Keratinocyte (primary cell): ENCODE measurements around the gene TBC1D8. TPM values are rescaled to one million over a fixed set of nuclear protein-coding genes. Genes with fewer than 3 reads are reported as not detected.
A peak's percentile ranks its signal among the peaks of the same experiment; 100 is the strongest.

ENCODE experiments used
- DNase-seq: peaks from one replicate; pipeline ENCODE4 v3.0.0-alpha.2; 2011; ENCODE audit warnings: low read depth, missing footprints, low spot score
- FAIRE-seq: peaks from 2 replicates; lab custom pipeline; 2011; peaks lifted over from hg19 to GRCh38; lab: Jason Lieb, UNC
- H2AFZ ChIP-seq: 2 replicates; pipeline ENCODE4 v1.6.0; 2012; ENCODE audit warnings: low read length, control low read depth, inconsistent platforms; ENCODE audit not compliant: control insufficient read depth
- H3K27ac ChIP-seq: 2 replicates; pipeline ENCODE4 v1.5.1; 2011; ENCODE audit warnings: low read length; ENCODE audit not compliant: control insufficient read depth, insufficient read depth
- H3K27me3 ChIP-seq: 3 replicates; pipeline ENCODE4 v1.6.0; 2011; ENCODE audit warnings: low read length; ENCODE audit not compliant: control insufficient read depth, insufficient read depth; ENCODE audit errors: extremely low read depth
- H3K36me3 ChIP-seq, 2 experiments: 2 replicates in 1 of 2; 3 replicates in 1 of 2; pipeline ENCODE4 v1.5.1; 2011; ENCODE audit warnings: low read length in 2 of 2, mild to moderate bottlenecking in 1 of 2; ENCODE audit not compliant: control insufficient read depth in 2 of 2, insufficient read depth in 2 of 2; ENCODE audit errors: extremely low read depth in 1 of 2
- H3K4me1 ChIP-seq: 3 replicates; pipeline ENCODE4 v1.5.1; 2011; ENCODE audit warnings: low read length; ENCODE audit not compliant: control insufficient read depth, insufficient read depth; ENCODE audit errors: extremely low read depth
- H3K4me2 ChIP-seq: 3 replicates; pipeline ENCODE4 v1.6.0; 2011; ENCODE audit warnings: low read depth, low read length; ENCODE audit not compliant: control insufficient read depth, insufficient read depth; ENCODE audit errors: extremely low read depth
- H3K4me3 ChIP-seq, 3 experiments: fragments of 200-600 bp in 1 of 3; sonication (generic) in 1 of 3; 2 replicates in 2 of 3; 3 replicates in 1 of 3; pipeline ENCODE4 v1.5.1; 2011 to 2016; ENCODE audit warnings: low read length in 3 of 3, mild to moderate bottlenecking in 3 of 3, control low read depth in 2 of 3, inconsistent platforms in 1 of 3, low read depth in 1 of 3, mixed read lengths in 1 of 3, mixed run types in 1 of 3, moderate library complexity in 1 of 3; ENCODE audit not compliant: control insufficient read depth in 2 of 3, insufficient read depth in 2 of 3; ENCODE audit errors: extremely low read depth in 1 of 3
- H3K79me2 ChIP-seq: 2 replicates; pipeline ENCODE4 v1.6.0; 2012; ENCODE audit warnings: low read length; ENCODE audit not compliant: control insufficient read depth, insufficient read depth
- H3K9ac ChIP-seq: 3 replicates; pipeline ENCODE4 v1.6.0; 2011; ENCODE audit warnings: low read length; ENCODE audit not compliant: control insufficient read depth, insufficient read depth; ENCODE audit errors: extremely low read depth
- H3K9me1 ChIP-seq: 3 replicates; pipeline ENCODE4 v1.6.0; 2011; ENCODE audit warnings: low read length; ENCODE audit not compliant: control insufficient read depth, insufficient read depth; ENCODE audit errors: extremely low read depth
- H3K9me3 ChIP-seq: 2 replicates; pipeline ENCODE4 v1.5.1; 2012; ENCODE audit warnings: low read depth, low read length; ENCODE audit not compliant: control insufficient read depth
- H4K20me1 ChIP-seq: 3 replicates; pipeline ENCODE4 v1.6.0; 2011; ENCODE audit warnings: low read length; ENCODE audit not compliant: control insufficient read depth, insufficient read depth; ENCODE audit errors: extremely low read depth
- EZH2 ChIP-seq: IDR thresholded peaks from one replicate; pipeline ENCODE4 v1.6.1; 2012; ENCODE audit warnings: inconsistent platforms, mild to moderate bottlenecking, low read length, moderate library complexity
- dilution Hi-C: fragments of 300-500 bp; cut with MboI; formaldehyde crosslinking; loops from one replicate; pipeline ENCODE4 v1.7.0; 2020; ENCODE audit warnings: low sequenced_read_pairs; ENCODE audit not compliant: extremely low pct_ligation_motif_present
- polyA plus RNA-seq, 5 experiments: library from polyadenylated mRNA; depleted of rRNA in 3 of 5; stranded (reverse) in 3 of 5; stranded (forward) in 1 of 5; unstranded in 1 of 5; fragments of >200 nt; gene quantifications; 1 replicate in 1 of 5; 2 replicates in 3 of 5; 3 replicates in 1 of 5; pipeline versions ENCODE4 v1.2.1 to v1.2.3, GENCODE V29; 2011 to 2012; ENCODE audit warnings: missing spikeins in 2 of 5, low read depth in 1 of 5, low replicate concordance in 1 of 5
- TF ChIP-seq, protein P1 (sequence below), 3 experiments: IDR thresholded peaks in 1 of 3; conservative IDR thresholded peaks in 1 of 3; optimal IDR thresholded peaks in 1 of 3; 2 replicates in 2 of 3; 3 replicates in 1 of 3; pipeline versions ENCODE3 to v1.5.1; 2011; ENCODE audit warnings: low read length in 3 of 3, mild to moderate bottlenecking in 3 of 3, moderate library complexity in 2 of 3, control low read depth in 1 of 3, inconsistent platforms in 1 of 3; ENCODE audit not compliant: insufficient read depth in 2 of 3; ENCODE audit errors: extremely low read depth in 1 of 3

The TBC1D8 gene
- polyA plus RNA-seq, 1 donor (not counting 4 experiments of a cell fraction or from before 2014, with no cell fraction given) = 13.8 TPM

GRCh38 chr2:101185656-101186055 lies 34.5 kb upstream of the TBC1D8 start:
- Histone ChIP-seq H4K20me1 (no peaks in the 10 kb centered on the region), H3K79me2 (no peaks in the 10 kb centered on the region), H3K4me1 (peaks cover 18% of the 10 kb centered on the region), H2AFZ (no peak overlapping the region), H3K4me3 (peak overlapping the region in 1 of 3 experiments; percentile 36), H3K4me2 (peak overlapping the region; percentile 61), H3K27me3 (no peaks in the 10 kb centered on the region), H3K36me3 (no peaks in the 10 kb centered on the region), H3K9me1 (no peaks in the 10 kb centered on the region), H3K9me3 (no peaks in the 10 kb centered on the region), H3K9ac (no peak overlapping the region), H3K27ac (no peak overlapping the region)
- FAIRE-seq (peak; percentile 94), DNase-seq (peak; percentile 73)
- dilution Hi-C loops = no loop called here
- no peak for TF ChIP-seq EZH2
- TF ChIP-seq, protein P1, sequence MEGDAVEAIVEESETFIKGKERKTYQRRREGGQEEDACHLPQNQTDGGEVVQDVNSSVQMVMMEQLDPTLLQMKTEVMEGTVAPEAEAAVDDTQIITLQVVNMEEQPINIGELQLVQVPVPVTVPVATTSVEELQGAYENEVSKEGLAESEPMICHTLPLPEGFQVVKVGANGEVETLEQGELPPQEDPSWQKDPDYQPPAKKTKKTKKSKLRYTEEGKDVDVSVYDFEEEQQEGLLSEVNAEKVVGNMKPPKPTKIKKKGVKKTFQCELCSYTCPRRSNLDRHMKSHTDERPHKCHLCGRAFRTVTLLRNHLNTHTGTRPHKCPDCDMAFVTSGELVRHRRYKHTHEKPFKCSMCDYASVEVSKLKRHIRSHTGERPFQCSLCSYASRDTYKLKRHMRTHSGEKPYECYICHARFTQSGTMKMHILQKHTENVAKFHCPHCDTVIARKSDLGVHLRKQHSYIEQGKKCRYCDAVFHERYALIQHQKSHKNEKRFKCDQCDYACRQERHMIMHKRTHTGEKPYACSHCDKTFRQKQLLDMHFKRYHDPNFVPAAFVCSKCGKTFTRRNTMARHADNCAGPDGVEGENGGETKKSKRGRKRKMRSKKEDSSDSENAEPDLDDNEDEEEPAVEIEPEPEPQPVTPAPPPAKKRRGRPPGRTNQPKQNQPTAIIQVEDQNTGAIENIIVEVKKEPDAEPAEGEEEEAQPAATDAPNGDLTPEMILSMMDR (optimal IDR thresholded peaks at IDR 0.05 in 1 of 3, IDR thresholded peaks at IDR 0.05 in 1 of 3, conservative IDR thresholded peaks at IDR 0.05 in 1 of 3; ENCODE audit: extremely low read depth in 1 of 3, insufficient read depth in 2 of 3, low read length in 3 of 3) = no peak

GRCh38 chr2:101185085-101185484 lies 33.9 kb upstream of the TBC1D8 start:
- peak overlapping the region in 1 of 3 experiments; percentile 36 for H3K4me3 ChIP-seq
- no peaks in the 10 kb centered on the region for H3K79me2 ChIP-seq
- no peaks in the 10 kb centered on the region for H3K36me3 ChIP-seq
- H3K4me2 ChIP-seq = peak overlapping the region; percentile 61
- H2AFZ ChIP-seq = no peak overlapping the region
- no peaks in the 10 kb centered on the region for H3K9me3 ChIP-seq
- H4K20me1 ChIP-seq = no peaks in the 10 kb centered on the region
- H3K27me3 ChIP-seq = no peaks in the 10 kb centered on the region
- no peaks in the 10 kb centered on the region for H3K9me1 ChIP-seq
- FAIRE-seq = peak; percentile 58
- TF ChIP-seq EZH2 = no peak
- TF ChIP-seq, protein P1 (optimal IDR thresholded peaks at IDR 0.05 in 1 of 3, IDR thresholded peaks at IDR 0.05 in 1 of 3, conservative IDR thresholded peaks at IDR 0.05 in 1 of 3; ENCODE audit: extremely low read depth in 1 of 3, insufficient read depth in 2 of 3, low read length in 3 of 3) = no peak
- DNase-seq = no peak
- H3K4me1 ChIP-seq = peaks cover 18% of the 10 kb centered on the region
- no peak overlapping the region for H3K9ac ChIP-seq
- dilution Hi-C loops = no loop called here
- no peak overlapping the region for H3K27ac ChIP-seq
